HEK293 (cell line): ENCODE results near the gene NSUN3.
A peak's percentile ranks its signal among the peaks of the same experiment; 100 is the strongest.

Experiments
- CTCF ChIA-PET: fragments of 350-600 bp; formaldehyde crosslinking; extraction: SDS; loops from one replicate; lab custom pipeline; 2021; ENCODE audit warnings: antibody characterized with exemption; lab: Yijun Ruan, JAX
- POLR2A ChIA-PET: fragments of 300-600 bp; formaldehyde crosslinking; extraction: SDS; loops from one replicate; lab custom pipeline; 2020; ENCODE audit warnings: antibody characterized with exemption, inconsistent platforms; lab: Yijun Ruan, JAX
- H3K27ac ChIP-seq: fragments of 200-500 bp; sonication (Bioruptor generic); 2 replicates; pipeline ENCODE4 v1.5.1; 2014; ENCODE audit warnings: low read depth, low read length, control low read depth, inconsistent platforms; ENCODE audit errors: extremely low read depth
- H3K36me3 ChIP-seq, 2 experiments: fragments of 200-500 bp in 1 of 2; sonication (Bioruptor generic) in 1 of 2; 1 replicate in 1 of 2; 2 replicates in 1 of 2; pipeline ENCODE4 v1.5.1; 2014 to 2017; ENCODE audit warnings: inconsistent platforms in 2 of 2, low read length in 2 of 2; ENCODE audit not compliant: control insufficient read depth in 2 of 2, insufficient read depth in 1 of 2
- H3K4me1 ChIP-seq: fragments of 200-500 bp; sonication (Bioruptor generic); 2 replicates; pipeline ENCODE4 v1.5.1; 2014; ENCODE audit warnings: mild to moderate bottlenecking, low read length, inconsistent platforms; ENCODE audit not compliant: control insufficient read depth, insufficient read depth
- H3K4me3 ChIP-seq: 2 replicates; pipeline ENCODE4 v1.5.1; 2011; ENCODE audit warnings: low read depth, mild to moderate bottlenecking, control low read depth, low read length, moderate library complexity
- H3K9me3 ChIP-seq: fragments of 200-500 bp; sonication (Bioruptor generic); 2 replicates; pipeline ENCODE4 v1.5.1; 2014; ENCODE audit warnings: low read depth, low read length, inconsistent platforms; ENCODE audit not compliant: control insufficient read depth, insufficient read depth
- HIC1 ChIP-seq: fragments of 450-650 bp; formaldehyde crosslinking; IDR thresholded peaks from 2 replicates; pipeline ENCODE4 v1.5.1; 2016; ENCODE audit warnings: missing biosample characterization, missing genetic modification characterization
- HOXD13 ChIP-seq: sonication (generic); formaldehyde crosslinking; IDR thresholded peaks from 2 replicates; pipeline ENCODE4 v1.8.0; 2022; ENCODE audit warnings: missing genetic modification reagents, borderline replicate concordance
- INSM2 ChIP-seq: fragments of 450-650 bp; formaldehyde crosslinking; IDR thresholded peaks from 2 replicates; pipeline ENCODE4 v1.5.1; 2016; ENCODE audit warnings: missing biosample characterization, missing genetic modification characterization
- KLF10 ChIP-seq: fragments of 450-650 bp; IDR thresholded peaks from 2 replicates; pipeline ENCODE4 v1.5.1; 2018; ENCODE audit warnings: missing biosample characterization, mild to moderate bottlenecking, missing genetic modification characterization
- KLF16 ChIP-seq: fragments of 450-650 bp; formaldehyde crosslinking; IDR thresholded peaks from 2 replicates; pipeline ENCODE4 v1.5.1; 2017; ENCODE audit warnings: missing biosample characterization, missing genetic modification characterization
- OSR2 ChIP-seq: fragments of 450-650 bp; formaldehyde crosslinking; IDR thresholded peaks from 2 replicates; pipeline ENCODE4 v1.5.1; 2016; ENCODE audit warnings: missing biosample characterization, missing genetic modification characterization
- PATZ1 ChIP-seq: fragments of 450-650 bp; formaldehyde crosslinking; IDR thresholded peaks from 2 replicates; pipeline ENCODE4 v1.5.1; 2016; ENCODE audit warnings: missing biosample characterization, missing genetic modification characterization
- PRDM10 ChIP-seq: fragments of 450-650 bp; formaldehyde crosslinking; IDR thresholded peaks from 2 replicates; pipeline ENCODE4 v1.5.1; 2016; ENCODE audit warnings: missing biosample characterization, missing genetic modification characterization
- PRDM2 ChIP-seq: fragments of 450-650 bp; formaldehyde crosslinking; IDR thresholded peaks from 2 replicates; pipeline ENCODE4 v1.5.1; 2016; ENCODE audit warnings: missing biosample characterization, missing genetic modification characterization, borderline replicate concordance
- ZBTB21 ChIP-seq: fragments of 450-650 bp; formaldehyde crosslinking; IDR thresholded peaks from 2 replicates; pipeline ENCODE4 v1.5.1; 2017; ENCODE audit warnings: missing biosample characterization, missing genetic modification characterization
- ZBTB6 ChIP-seq: fragments of 450-650 bp; formaldehyde crosslinking; IDR thresholded peaks from 2 replicates; pipeline ENCODE4 v1.5.1; 2017; ENCODE audit warnings: missing biosample characterization, missing genetic modification characterization
- ZFP37 ChIP-seq: fragments of 450-650 bp; formaldehyde crosslinking; IDR thresholded peaks from 2 replicates; pipeline ENCODE4 v1.5.1; 2016; ENCODE audit warnings: missing biosample characterization, missing genetic modification characterization
- ZNF114 ChIP-seq: fragments of 450-650 bp; formaldehyde crosslinking; IDR thresholded peaks from 2 replicates; pipeline ENCODE4 v1.5.0; 2017; ENCODE audit warnings: missing biosample characterization, missing genetic modification characterization
- ZNF121 ChIP-seq: fragments of 450-650 bp; formaldehyde crosslinking; IDR thresholded peaks from 2 replicates; pipeline ENCODE4 v1.5.1; 2016; ENCODE audit warnings: missing biosample characterization, missing genetic modification characterization
- ZNF133 ChIP-seq: fragments of 450-650 bp; formaldehyde crosslinking; IDR thresholded peaks from 2 replicates; pipeline ENCODE4 v1.5.1; 2016; ENCODE audit warnings: missing biosample characterization, missing genetic modification characterization
- ZNF174 ChIP-seq: fragments of 450-650 bp; formaldehyde crosslinking; IDR thresholded peaks from 2 replicates; pipeline ENCODE4 v1.5.0; 2017; ENCODE audit warnings: missing biosample characterization, mild to moderate bottlenecking, missing genetic modification characterization
- ZNF623 ChIP-seq: fragments of 450-650 bp; formaldehyde crosslinking; IDR thresholded peaks from 2 replicates; pipeline ENCODE4 v1.5.1; 2016; ENCODE audit warnings: missing biosample characterization, missing genetic modification characterization
- ZNF707 ChIP-seq: fragments of 450-650 bp; formaldehyde crosslinking; IDR thresholded peaks from 2 replicates; pipeline ENCODE4 v1.5.1; 2016; ENCODE audit warnings: missing biosample characterization, missing genetic modification characterization
- ZNF792 ChIP-seq: fragments of 450-650 bp; formaldehyde crosslinking; IDR thresholded peaks from 2 replicates; pipeline ENCODE4 v1.5.1; 2016; ENCODE audit warnings: missing biosample characterization, missing genetic modification characterization

Gene NSUN3

GRCh38 chr3:94159062-94159828 lies 96.4 kb downstream of the NSUN3 start:
- H3K4me3 ChIP-seq = no peak overlapping the region; the same call in 1 of the 2 replicates
- no peaks in the 10 kb centered on the region for H3K36me3 ChIP-seq
- peaks cover 5% of the 10 kb centered on the region; the same call in 1 of the 2 replicates for H3K4me1 ChIP-seq
- H3K27ac ChIP-seq = peak overlapping the region; percentile 32
- ChIA-PET CTCF (interaction anchor here (0.9 kb wide), 1 partner anchor 90 kb away, joined by 3 read pairs; no protein-coding TSS in a partner anchor), POLR2A (no interaction called here)
- no peaks in the 10 kb centered on the region for H3K9me3 ChIP-seq
- no peak for TF ChIP-seq KLF16 (tag by site-specific recombination)
- peak; percentile 64 for TF ChIP-seq OSR2
- no peak for TF ChIP-seq ZBTB21 (tag by site-specific recombination)
- TF ChIP-seq ZBTB6 = no peak
- no peak for TF ChIP-seq PRDM2 (tag by site-specific recombination)
- no peak for TF ChIP-seq HIC1 (tag by site-specific recombination)
- no peak for TF ChIP-seq ZFP37 (tag by site-specific recombination)
- peak; percentile 27; the same call in 1 of the 2 replicates for TF ChIP-seq PATZ1 (tag by site-specific recombination)
- TF ChIP-seq ZNF114 (tag by site-specific recombination) = no peak
- no peak for TF ChIP-seq HOXD13 (CRISPR knock-in tag)
- peak; percentile 91 for TF ChIP-seq PRDM10 (tag by site-specific recombination)
- peak; percentile 24; the same call in 1 of the 2 replicates for TF ChIP-seq INSM2 (tag by site-specific recombination)
- no peak for TF ChIP-seq ZNF792 (tag by site-specific recombination)
- TF ChIP-seq ZNF121 (tag by site-specific recombination) = no peak
- TF ChIP-seq ZNF623 (tag by site-specific recombination) = no peak
- TF ChIP-seq ZNF174 (tag by site-specific recombination) = no peak
- no peak for TF ChIP-seq ZNF707 (tag by site-specific recombination)
- no peak for TF ChIP-seq KLF10 (tag by site-specific recombination)
- no peak for TF ChIP-seq ZNF133 (tag by site-specific recombination)
